Testis (tissue), 2 donors: ENCODE measurements around the gene SEMA3D.

Source experiments
- CTCF ChIP-seq, 3 experiments: fragments of 450-650 bp in 2 of 3; fragments of 200-600 bp in 1 of 3; sonication (generic) in 1 of 3; IDR thresholded peaks; one replicate each; pipeline ENCODE4 v1.5.1; 2016 to 2019; ENCODE audit warnings: antibody characterized with exemption in 3 of 3, mild to moderate bottlenecking in 2 of 3, moderate library complexity in 1 of 3
- POLR2A ChIP-seq: fragments of 450-650 bp; IDR thresholded peaks from one replicate; pipeline ENCODE4 v1.6.1; 2017; ENCODE audit warnings: antibody characterized with exemption, mild to moderate bottlenecking, moderate library complexity

GRCh38 chr7:85010306-85010705, 176.6 kb downstream of the SEMA3D start:
- TF ChIP-seq CTCF (IDR thresholded peaks at IDR 0.05) = no peak
- no peak for TF ChIP-seq POLR2A
